ENCODE data around the gene INPP4B. TPM values are rescaled to one million over a fixed set of nuclear protein-coding genes. Genes with fewer than 3 reads are reported as not detected.

INPP4B gene
- total RNA-seq, 1 experiment from 2014 or later, result 17.6 TPM

DNA sequence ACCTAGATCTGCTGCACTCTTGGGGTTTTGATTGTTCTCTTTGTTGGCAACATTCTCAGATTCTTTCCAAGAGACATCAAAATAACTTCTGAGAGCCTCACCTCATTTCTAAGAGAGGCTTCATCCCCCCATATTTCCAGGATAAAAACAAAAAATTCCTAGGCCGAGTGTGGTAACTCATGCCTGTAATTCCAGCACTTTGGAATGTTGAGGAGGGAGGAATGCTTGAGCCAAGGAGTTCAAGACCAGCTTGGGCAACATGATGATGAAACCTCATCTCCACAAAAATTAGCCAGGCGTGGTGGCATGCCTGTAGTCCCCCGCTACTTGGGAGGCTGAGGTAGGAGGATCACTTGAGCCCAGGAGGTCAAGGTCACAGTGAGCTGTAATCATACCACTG, 477.0 kb downstream of the INPP4B start:
- BruUV-seq (replicated peaks), result no TSS peak
- H3K4me3 Mint-ChIP-seq (ENCODE audit: unreplicated experiment), result no peak overlapping the region
- peak overlapping the region; percentile 20 for H3K27ac Mint-ChIP-seq (ENCODE audit: low read depth, unreplicated experiment)
- TF ChIP-seq, protein P1, sequence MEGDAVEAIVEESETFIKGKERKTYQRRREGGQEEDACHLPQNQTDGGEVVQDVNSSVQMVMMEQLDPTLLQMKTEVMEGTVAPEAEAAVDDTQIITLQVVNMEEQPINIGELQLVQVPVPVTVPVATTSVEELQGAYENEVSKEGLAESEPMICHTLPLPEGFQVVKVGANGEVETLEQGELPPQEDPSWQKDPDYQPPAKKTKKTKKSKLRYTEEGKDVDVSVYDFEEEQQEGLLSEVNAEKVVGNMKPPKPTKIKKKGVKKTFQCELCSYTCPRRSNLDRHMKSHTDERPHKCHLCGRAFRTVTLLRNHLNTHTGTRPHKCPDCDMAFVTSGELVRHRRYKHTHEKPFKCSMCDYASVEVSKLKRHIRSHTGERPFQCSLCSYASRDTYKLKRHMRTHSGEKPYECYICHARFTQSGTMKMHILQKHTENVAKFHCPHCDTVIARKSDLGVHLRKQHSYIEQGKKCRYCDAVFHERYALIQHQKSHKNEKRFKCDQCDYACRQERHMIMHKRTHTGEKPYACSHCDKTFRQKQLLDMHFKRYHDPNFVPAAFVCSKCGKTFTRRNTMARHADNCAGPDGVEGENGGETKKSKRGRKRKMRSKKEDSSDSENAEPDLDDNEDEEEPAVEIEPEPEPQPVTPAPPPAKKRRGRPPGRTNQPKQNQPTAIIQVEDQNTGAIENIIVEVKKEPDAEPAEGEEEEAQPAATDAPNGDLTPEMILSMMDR (IDR thresholded peaks at IDR 0.05; ENCODE audit: unreplicated experiment), result no peak
- POLR2A ChIA-PET, result interaction anchor here (0.6 kb wide), 1 partner anchor 15 kb away, joined by 5 read pairs; no protein-coding TSS in a partner anchor
- no peaks in the 10 kb centered on the region for H3K27me3 Mint-ChIP-seq (ENCODE audit: insufficient read depth, unreplicated experiment)
- H3K4me1 Mint-ChIP-seq (ENCODE audit: insufficient read depth, unreplicated experiment), result peaks cover 54% of the 10 kb centered on the region
- CTCF ChIA-PET, result interaction anchor here (0.7 to 1.5 kb wide), 3 partner anchors 14 to 387 kb away, joined by 3 to 7 read pairs (median 4); no protein-coding TSS in a partner anchor
- H3K9me3 Mint-ChIP-seq (ENCODE audit: unreplicated experiment), result peaks cover 19% of the 10 kb centered on the region
- intact Hi-C loops (cut with micrococcal nuclease), result no loop called here
- peaks cover 7% of the 10 kb centered on the region for H3K36me3 Mint-ChIP-seq (ENCODE audit: insufficient read depth, unreplicated experiment)
- DNase-seq (ENCODE audit: unreplicated experiment), result no peak

DNA sequence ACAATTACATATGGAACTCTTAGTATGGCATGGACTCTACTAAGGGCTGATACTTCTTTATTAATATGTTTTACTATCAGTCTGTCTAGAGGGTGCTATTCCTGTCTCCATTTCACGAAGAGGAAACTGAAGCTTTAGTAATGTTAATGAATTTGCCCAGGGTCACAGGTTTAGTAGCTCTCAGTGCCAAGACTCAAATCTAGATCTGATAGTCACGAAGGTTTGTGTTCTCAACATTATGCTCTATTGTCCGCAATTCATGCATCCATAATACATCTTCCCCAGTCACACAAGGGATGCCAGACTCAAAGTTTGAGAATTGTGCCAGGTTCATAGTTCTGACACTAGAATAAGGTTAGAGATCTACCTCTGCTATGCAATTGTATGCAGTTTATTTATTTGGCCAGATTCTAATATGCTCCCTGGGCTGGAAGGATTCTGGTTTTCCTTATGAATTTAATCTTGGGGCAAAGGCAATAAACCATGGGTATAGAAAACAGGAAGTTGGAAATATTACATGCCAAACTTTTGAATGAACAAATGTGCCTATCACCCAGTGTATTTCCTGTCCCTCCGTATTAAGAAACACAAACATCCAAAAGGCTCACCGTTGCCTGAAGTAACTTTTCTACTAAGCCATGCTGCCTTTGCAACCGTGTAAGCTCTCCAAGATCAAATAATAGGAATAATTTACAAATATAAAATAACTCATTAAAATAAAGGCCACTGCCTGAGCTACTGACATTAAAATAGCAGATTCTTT, 478.5 kb downstream of the INPP4B start:
- no peak for DNase-seq (ENCODE audit: unreplicated experiment)
- Mint-ChIP-seq H3K27ac (ENCODE audit: low read depth, unreplicated experiment) (peak overlapping the region; percentile 4), H3K4me1 (ENCODE audit: insufficient read depth, unreplicated experiment) (peaks cover 40% of the 10 kb centered on the region), H3K4me3 (ENCODE audit: unreplicated experiment) (no peak overlapping the region), H3K27me3 (ENCODE audit: insufficient read depth, unreplicated experiment) (no peaks in the 10 kb centered on the region), H3K9me3 (ENCODE audit: unreplicated experiment) (peaks cover 19% of the 10 kb centered on the region), H3K36me3 (ENCODE audit: insufficient read depth, unreplicated experiment) (peaks cover 7% of the 10 kb centered on the region)
- POLR2A ChIA-PET, result interaction anchor here (0.8 to 1.5 kb wide), 5 partner anchors 11 to 407 kb away, joined by 4 to 8 read pairs (median 5); no protein-coding TSS in a partner anchor
- TF ChIP-seq, protein P1 (IDR thresholded peaks at IDR 0.05; ENCODE audit: unreplicated experiment), result no peak
- no TSS peak for BruUV-seq (replicated peaks)
- CTCF ChIA-PET, result interaction anchor here (0.6 to 1.3 kb wide), 3 partner anchors 9 to 555 kb away, joined by 3 read pairs; no protein-coding TSS in a partner anchor
- intact Hi-C loops (cut with micrococcal nuclease), result no loop called here

DNA sequence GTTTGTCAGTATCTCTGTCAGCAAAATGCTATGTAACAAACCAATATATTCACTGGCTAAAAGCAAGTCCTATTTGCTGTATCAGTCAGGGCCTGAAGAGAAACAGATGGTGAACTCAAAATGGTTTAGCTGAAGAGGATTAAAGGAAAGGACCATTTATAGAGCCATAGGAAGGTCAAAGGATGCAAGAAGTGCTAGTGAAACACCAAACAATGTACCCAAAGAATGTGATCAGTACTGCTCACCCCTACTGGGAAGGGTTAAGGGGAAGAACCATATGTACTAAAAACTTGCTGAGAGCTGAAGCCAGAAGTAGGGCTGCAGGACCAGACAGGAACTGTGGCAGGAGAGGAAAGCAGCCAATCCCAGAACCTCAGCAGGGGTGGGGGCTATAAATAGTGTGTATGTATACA, 479.3 kb downstream of the INPP4B start:
- peaks cover 33% of the 10 kb centered on the region for H3K4me1 Mint-ChIP-seq (ENCODE audit: insufficient read depth, unreplicated experiment)
- BruUV-seq (replicated peaks), result no TSS peak

DNA sequence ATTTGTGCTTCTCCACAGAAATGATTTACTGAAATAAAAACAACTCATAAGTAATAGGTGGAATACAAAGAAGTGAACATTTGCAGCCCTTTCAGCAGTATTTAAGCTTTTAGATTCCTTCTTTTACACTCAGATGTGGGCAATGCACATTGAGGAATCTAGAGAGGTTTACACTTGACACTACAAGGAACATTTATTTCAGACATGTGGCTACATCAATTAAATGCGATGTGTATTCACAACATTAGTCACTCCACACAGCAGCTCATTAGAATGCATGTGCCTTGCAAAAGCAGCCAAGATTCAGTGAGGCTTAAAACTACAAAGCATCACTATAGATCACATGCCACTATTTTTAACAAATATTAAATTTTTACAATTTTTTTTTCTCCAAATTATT, 480.7 kb downstream of the INPP4B start:
- Mint-ChIP-seq H3K4me3 (ENCODE audit: unreplicated experiment) (no peak overlapping the region), H3K27me3 (ENCODE audit: insufficient read depth, unreplicated experiment) (no peaks in the 10 kb centered on the region), H3K4me1 (ENCODE audit: insufficient read depth, unreplicated experiment) (peaks cover 39% of the 10 kb centered on the region), H3K9me3 (ENCODE audit: unreplicated experiment) (peaks cover 20% of the 10 kb centered on the region), H3K36me3 (ENCODE audit: insufficient read depth, unreplicated experiment) (peaks cover 7% of the 10 kb centered on the region), H3K27ac (ENCODE audit: low read depth, unreplicated experiment) (peak overlapping the region; percentile 64)
- intact Hi-C loops (cut with micrococcal nuclease), result no loop called here
- ChIA-PET CTCF (no interaction called here), POLR2A (interaction anchor here (0.6 to 0.9 kb wide), 2 partner anchors 40 to 224 kb away, joined by 3 to 5 read pairs; no protein-coding TSS in a partner anchor)
- no TSS peak for BruUV-seq (replicated peaks)
- DNase-seq (ENCODE audit: unreplicated experiment), result no peak
- TF ChIP-seq, protein P1 (IDR thresholded peaks at IDR 0.05; ENCODE audit: unreplicated experiment), result no peak

More for the DNA sequence above, 479.3 kb downstream of the INPP4B start:
- ChIA-PET POLR2A (interaction anchor here (0.8 to 1.5 kb wide), 4 partner anchors 10 to 354 kb away, joined by 4 to 8 read pairs (median 6); no protein-coding TSS in a partner anchor), CTCF (interaction anchor here (0.5 to 1.3 kb wide), 4 partner anchors 8 to 40 kb away, joined by 3 to 4 read pairs (median 3); no protein-coding TSS in a partner anchor)
- intact Hi-C loops (cut with micrococcal nuclease), result no loop called here
- Mint-ChIP-seq H3K4me3 (ENCODE audit: unreplicated experiment) (no peak overlapping the region), H3K9me3 (ENCODE audit: unreplicated experiment) (peaks cover 27% of the 10 kb centered on the region), H3K36me3 (ENCODE audit: insufficient read depth, unreplicated experiment) (peaks cover 7% of the 10 kb centered on the region), H3K27ac (ENCODE audit: low read depth, unreplicated experiment) (peak overlapping the region; percentile 4), H3K27me3 (ENCODE audit: insufficient read depth, unreplicated experiment) (no peaks in the 10 kb centered on the region)
- DNase-seq (ENCODE audit: unreplicated experiment), result no peak
- TF ChIP-seq, protein P1 (IDR thresholded peaks at IDR 0.05; ENCODE audit: unreplicated experiment), result no peak
